ENCODE data around the gene CACNA1A.
"Not testable (repeated sequence)": the region's sequence is repeated elsewhere in the genome, so short reads cannot be mapped to it uniquely, and the experiment has no call there.

CACNA1A gene

DNA sequence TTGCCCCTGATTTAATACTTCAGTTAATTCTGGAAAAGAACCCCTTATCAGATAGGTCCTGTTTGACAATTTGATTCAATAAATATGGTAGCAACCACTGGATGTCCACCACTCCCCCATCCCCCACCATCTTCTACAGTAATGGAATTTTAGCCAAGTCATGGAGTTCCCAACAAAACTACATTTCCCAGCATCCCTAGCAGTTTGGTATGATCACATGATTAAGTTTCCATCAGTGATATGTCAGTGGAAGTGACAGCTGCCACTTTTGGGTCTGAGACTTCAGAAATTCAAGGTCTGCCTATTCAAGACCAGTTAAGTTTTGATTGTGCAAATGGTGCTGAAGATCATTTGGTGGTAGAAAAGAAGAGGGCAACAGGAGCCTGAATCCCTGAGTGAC lies 85.5 kb downstream of the CACNA1A start:
- no peak for DNase-seq

DNA sequence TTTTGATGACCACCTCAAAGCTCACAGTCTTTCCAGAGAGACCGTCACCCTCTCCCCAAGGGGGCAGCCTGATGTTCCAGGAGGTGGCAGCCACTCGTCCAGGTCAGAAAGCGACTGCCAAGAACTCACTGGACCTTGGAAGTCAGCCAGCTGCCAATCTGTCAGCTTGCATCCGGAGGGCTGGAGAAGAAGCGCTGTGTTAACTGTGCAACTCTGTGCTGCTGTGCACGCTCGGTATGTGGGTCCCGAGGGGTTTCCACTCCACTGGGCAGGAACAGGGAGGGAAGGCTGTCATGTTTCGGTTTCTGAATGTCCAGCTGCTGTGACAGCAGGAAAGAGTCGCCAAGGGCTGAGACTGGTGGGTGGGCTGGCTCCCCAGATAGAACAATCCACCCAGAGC lies 89.2 kb downstream of the CACNA1A start:
- DNase-seq: no peak

DNA sequence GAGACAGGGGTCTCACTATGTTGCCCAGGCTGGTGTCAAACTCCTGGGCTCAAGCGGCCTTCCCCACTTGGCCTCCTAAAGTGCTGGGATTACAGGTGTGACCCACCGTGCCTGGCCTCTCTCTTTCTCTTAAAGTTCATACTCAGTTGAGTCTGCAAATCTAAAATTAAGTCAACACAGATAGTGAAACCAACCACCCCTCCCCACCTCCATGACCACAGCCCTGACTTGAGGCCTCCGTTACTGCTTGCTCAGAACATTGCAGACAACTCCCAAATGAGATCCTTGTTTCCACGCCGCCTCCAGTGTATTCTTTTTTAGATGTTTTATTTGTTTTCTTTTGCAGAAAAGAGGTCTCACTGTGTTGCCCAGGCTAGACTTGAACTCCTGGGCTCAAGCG lies 94.4 kb downstream of the CACNA1A start:
- no peak for DNase-seq

DNA sequence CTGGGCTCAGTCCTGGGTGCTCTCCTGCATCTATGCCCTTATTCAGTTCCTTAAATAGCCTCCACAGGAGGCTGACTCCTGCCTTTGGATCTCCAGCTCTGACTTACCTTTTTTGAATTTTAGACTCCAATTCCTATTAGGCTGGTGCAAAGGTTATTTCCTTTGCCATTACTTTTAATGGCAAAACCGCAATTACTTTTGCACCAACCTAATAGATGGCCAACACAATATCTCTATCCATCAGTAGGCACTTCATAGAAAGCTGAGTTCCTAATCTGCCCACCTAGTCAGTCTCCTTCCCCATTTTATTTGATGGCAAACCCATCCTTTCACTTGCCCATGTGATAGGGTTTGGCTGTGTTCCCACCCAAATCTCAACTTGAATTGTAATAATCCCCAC lies 95.3 kb downstream of the CACNA1A start:
- no peak for DNase-seq

DNA sequence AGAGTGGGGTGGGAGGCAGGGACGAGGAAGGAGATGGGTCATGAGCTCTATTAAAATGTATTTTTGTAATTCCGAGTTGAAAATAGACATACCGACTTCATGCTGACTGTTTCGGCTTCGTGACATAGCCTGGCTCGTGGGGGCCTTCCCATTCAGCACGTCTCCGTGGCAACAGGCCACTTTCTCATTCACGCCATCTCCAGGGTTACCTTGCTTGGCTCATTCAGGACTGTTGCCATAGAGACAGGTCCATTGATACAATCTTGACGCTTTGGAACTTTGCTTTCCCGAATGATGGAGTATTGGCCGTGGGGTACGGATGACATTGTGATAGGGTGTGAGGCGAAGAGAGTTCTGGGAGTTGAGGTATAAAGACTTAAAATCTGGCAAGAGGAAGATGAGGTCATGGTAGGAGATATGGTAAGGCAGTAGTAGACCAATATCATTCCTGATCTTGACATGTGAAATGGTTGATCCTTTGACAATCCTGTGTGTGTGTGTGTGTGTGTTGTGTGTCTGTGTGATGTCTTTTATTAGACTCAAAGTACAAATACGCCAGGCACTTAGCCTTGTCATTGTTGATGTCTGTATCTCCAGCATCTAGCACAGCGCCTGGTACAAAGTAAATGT lies 97.3 kb downstream of the CACNA1A start:
- DNase-seq: no peak

DNA sequence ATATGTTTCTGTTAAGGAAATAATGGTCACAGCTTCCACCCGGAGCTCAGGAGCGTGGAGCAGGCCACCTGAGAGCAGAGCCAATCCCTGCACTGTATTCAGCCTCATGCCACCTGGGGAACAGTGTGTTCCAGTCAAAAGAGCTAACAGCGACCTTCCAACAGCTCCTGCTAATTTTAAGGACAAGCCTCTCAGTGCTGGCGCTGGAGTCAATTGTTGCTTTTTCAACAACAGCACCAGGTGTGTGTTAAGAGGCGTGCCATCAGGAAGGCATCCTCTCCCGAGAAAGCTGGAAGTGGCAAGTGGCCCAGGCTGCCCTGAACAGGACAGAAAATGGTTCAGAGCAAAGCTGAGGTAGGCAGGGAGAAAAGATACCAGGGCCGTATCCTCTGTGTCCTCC lies 102.0 kb downstream of the CACNA1A start:
- DNase-seq: no peak

DNA sequence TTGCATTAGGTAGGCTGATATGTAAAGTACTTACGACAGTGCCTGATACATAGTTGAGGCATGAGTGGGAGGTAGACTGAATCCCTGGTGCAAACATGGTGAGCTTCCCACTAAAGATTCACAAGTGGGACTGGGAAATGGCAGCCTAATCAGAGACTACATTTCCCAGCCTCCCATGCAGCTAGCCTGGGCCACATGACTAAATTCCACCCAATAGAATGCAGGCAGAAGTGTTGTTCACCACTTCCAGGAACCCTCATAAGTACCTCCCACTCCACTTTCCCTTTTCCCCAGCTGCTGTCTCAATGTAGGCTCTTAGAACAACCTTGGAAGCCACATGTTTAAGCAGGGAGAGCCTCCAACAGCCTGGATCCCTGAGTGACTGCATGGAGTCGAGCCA lies 104.9 kb downstream of the CACNA1A start:
- no peak for DNase-seq

DNA sequence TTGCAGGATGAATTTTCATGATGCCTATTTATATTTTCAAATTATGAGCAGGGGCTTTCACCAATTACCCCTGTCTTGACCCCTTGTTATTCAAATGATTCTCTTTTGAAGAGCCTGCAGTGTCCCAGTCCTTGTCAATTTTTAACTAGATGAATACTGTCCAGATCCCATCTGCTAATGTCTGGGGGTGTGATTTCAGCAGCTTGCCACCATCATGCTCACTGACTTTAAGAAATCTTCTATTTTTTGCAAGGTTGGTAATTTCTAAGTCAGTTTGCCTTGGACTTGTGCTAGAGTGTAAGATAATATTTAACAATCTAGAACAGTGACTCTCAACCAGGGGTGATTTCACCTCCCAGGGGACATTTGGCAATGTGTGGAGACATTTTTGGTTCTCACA lies 106.0 kb downstream of the CACNA1A start:
- no peak for DNase-seq

DNA sequence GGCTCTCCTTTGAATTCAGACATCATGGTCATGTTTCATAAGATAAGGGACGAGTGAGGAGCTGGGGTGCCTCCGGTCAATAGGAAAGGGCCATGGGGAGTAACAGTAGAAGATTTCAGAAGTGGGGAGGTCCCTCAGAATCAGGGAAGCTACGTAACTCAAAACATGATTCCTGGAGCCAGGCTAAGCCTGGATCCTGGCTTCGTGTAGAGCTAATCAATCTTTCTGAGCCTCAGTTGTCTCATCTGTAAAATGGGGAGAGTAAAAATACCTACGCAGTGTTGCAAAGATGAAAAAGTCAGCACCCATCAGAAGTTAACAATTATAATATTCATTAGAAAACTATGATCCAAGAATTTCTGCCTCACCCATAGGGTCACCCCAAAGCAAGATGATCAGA lies 106.5 kb downstream of the CACNA1A start:
- DNase-seq: no peak

DNA sequence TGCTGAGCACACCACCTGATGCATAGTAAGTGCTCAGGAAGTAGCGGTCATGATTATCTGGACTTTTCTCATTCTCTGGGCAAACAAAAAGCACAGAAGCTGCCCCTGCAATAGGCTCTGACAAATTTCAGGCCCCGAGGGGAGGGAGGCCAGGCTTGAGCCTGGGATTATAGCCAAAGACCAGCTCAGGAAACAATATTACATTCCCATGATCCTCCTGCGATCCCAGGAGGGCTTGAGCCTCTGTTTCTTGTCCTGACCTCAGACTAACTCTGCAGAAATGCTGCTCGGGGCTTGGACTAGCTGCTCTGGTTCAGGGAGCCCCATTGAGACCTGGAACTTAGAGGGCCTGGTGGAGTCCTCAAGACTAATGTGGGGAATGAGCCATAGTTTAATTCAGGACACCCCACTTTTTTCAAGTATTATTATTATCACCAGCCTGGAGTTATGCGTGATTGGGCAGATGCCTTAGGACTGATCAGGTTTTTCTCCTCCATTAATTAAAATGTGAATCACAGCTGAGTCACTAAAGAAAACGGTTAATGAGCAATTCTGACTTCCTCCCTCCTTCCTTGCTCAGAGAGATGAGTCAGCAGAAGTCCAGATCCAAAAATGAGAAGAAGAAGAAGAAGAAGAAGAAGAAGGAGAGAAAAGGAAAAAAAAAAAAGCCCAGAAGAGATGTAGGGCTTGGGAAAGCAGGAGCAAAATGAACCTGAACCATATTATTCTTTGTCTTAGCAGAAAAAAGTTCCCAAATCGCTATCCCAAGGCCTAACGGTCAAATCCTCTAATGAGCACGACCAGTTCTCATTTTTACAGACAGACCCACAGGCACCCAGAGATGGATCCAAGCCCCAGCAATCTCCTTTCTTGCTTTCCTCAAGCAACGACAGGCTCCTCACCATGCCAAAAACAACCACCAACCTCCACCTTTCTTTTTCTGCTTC lies 107.2 kb downstream of the CACNA1A start:
- DNase-seq: no peak

DNA sequence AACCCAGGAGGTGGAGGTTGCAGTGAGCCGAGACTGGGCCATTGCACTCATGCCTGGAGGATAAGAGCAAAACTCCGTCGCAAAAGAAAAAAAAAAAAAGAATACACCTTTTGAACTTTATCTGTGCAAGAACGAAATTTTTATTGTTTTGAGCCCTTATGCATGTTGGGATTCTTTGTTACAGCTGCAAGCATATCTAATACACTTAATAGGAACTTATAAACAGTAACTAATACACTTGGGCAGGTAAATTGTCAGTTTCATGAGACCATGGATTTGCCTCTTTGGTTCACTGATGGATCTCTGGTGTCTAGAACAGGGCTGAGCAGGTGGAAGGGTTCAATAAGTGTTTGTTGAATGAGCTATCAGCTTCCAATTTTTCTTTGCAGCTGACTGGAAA lies 108.1 kb downstream of the CACNA1A start:
- no peak for DNase-seq

DNA sequence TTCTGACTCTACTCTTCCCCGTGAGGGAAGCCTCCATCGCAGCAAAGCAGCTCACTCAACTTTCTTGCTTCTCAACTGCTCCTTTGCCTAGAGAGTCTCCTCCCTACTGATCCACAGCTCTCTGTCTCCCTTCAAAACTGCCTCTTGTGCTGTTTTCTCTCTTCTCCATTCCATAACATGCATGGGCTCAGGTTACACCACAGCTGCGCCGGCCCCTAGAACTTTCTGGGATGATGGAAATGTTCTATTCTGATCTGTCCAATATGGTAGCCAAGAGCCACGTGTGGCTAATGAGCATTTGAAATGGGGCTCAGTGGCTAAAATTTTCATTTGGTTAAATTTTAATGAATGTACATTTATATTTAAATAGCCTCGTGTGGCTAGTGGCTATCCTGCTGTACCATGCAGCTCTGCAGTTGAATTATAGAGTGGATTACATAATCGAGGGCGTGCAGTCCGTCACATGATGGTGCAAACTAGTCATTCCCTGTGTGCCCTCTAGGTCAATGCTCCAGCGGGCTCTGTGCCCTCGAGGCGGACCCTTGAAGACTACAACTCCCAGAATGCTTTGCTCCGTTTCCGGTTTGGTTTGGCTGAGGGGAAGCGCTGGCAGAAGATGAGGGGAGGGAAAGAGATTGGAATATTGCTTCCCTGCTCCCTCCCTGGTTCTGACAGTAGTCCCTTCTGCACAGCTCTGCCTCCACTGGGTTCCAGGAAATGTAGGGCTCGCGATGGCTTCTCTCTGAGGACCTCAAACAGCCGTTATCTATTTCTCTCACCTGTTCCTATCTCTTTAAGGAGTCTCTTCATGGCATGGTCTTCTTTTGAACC lies 109.8 kb downstream of the CACNA1A start:
- DNase-seq: no peak

DNA sequence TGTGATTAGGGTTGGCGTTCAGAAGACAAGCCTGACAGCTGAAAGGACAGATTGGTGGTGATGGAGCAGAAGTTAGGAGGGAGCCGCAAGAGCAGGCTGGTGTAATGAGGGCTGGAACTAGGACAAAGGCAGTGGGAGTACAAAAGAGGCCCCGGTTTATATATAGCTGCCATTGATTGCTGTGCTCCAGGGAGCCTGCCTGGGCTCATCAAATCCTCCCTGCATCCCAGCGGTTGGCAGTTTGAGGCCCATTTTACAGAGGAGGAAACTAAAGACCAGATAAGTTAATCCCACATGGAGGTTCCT lies 123.7 kb downstream of the CACNA1A start:
- no peak for DNase-seq

DNA sequence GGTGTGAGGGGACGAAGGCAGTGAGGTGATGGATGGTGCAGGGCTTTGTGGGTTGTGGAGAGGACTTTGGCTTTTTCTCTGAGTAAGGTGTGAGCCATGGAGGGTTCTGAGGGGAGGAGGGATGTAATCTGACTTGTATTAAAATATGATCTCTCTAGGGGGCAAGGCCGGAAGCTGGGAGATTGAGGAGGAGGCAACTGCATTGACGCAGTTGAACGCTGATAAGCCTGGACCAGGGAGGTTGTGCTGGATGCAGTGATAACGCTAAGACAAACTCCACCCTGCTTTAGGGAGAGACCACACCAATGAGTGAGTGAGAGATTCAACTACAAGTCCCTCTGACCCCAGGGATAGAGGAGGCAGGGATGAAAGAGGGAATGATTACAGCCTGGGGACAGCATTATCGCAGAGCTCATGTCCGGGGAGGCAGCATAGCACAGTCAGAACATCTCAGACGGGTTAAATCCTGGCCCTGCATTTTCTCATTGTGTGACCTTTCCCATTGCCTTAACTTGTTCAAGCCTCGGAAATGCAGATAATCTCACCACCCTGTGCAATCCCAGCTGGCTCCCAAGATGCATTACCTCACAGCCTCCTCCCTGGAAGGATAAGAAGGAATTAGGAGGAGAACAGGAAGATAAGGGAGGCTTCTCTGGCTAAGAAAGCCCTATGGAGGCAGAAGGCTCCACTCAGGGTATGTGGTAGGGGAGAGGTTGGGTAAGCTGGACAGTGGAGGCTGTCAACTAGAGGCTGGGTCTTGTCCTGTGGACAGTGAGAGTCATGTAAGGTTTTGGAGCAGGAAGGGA lies 124.2 kb downstream of the CACNA1A start:
- no peak for DNase-seq

DNA sequence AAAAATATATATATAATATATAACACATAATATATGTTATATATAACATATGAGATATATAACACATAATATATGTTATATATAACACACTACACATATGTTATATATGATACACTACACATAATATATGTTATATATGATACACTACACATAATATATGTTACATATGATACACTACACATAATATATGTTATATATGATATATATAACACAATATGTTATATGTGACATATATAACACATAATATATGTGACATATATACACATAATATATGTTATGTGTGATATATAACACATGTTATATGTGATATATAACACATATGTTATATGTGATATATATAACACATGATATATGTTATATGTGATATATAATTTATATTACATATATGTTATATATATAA lies 129.7 kb downstream of the CACNA1A start:
- no peak for DNase-seq

DNA sequence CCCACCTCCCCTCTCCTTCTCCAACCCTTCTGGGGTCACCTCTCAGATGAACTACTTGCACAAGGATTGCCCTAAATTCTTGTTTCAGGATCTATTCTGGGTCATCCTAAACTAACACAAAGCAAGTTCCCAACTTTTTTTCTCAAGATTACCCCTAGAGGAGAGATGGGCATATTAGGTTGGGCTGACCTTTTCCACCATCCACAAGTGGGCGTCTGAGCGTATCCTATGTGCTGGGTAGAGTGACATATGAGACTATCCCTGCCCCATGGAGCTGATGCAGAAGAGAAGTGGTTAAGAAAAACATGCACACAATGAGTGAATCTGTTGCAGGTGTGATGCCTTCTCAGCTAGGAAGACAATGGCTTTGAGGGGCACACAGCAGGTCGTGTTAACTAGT lies 132.7 kb downstream of the CACNA1A start:
- no peak for DNase-seq

DNA sequence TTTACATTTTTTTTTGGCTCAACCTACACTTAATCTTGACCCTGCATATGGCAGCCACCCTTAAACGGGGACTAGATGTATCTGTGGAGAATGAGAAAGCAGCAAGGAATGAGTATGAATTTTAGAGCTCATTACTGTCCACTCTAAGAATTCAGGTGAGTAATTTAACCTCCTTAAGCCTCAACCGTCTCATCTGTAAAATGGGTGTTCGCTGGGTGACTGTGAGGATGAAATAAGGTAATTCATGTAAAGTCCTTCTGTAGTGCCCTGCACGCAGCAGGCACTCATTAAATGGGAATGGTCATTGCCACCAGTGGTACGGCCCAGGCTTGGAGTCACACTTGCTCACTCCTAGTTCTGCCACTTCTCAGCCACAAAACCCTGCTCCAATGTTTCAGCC lies 135.3 kb downstream of the CACNA1A start:
- no peak for DNase-seq

DNA sequence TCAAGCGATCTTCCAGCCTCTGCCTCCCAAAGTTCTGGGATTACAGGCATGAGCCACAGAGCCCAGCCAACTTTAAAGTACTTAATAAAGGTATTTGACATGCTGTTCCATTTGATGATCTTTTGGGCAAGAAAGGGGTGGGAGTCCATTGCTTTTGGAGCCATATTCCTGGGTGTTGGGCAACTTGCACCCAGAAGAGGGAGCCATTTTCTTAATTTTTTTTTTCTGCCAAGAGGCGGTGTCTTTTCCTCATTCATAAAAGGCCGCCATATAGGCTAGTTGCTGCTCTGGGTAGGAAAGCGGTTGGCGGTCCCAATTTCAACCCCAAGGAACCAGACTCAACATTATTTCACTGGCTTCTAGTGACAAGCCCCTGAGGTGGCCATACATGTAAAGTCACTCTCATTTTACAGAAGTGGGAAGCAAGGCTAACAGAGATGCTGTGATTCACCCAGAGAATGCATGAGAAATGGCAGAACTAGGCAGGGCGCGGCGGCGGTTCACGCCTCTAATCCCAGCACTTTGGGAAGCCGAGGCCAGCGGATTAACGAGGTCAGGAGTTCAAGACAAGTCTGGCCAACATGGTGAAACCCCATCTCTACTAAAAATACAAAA lies 139.6 kb downstream of the CACNA1A start:
- DNase-seq: no peak

DNA sequence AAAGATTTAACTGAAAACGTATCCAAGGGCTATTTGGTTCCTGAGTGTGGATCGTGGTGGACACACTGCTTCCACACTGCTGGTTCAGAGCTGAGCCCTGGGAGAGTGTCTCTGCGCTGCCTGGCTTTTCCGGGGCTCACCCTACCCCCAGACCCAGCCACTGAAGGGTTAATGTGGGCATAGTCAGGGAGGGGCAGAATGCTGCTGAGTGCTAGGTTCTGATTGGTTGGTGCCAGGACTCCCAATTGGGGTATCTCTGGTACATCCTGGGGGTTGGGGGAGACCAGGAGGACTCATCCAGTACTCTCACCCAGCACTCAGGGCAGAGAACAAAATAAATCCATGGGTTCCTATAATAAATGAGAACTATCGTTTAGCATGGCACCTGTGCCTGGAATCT lies 142.3 kb downstream of the CACNA1A start:
- DNase-seq: no peak

DNA sequence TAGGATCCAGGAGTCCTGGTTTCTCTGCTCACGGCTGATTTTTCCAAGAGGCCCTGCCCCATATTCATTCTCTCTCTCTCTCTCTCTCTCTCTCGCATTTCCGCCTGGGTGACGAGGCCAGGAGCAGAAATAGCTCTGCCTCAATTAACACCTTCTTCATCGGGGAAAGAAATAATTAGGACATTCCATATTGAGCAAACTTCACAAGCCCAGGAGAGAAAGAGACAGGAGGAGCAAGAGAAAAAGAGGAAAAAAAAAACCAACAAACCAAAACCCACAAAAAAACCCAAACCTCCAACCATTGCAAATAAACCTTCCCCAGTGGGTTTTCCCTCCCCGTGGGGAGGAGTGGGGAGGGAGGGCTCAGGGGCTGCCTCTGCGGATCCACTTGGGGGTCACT lies 143.0 kb downstream of the CACNA1A start:
- DNase-seq: no peak

DNA sequence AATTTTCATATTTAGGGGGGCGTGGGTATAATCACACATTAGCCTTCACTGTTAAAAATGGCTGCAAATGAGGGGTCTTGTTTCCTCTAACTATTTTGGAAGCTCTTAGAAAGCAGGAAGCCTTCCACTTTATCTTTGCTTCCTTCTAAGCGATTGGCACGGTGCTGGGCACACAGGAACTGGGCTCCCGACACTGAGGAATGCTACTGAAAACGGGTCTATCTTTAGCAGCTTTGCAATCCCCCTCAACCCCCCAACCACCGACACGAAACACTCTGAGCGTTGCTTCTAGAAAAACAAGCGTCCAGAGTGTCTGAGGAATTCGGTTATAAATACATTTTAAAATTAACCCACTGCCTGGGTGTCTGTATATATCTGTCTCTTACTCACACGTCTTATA lies 143.6 kb downstream of the CACNA1A start:
- no peak for DNase-seq

DNA sequence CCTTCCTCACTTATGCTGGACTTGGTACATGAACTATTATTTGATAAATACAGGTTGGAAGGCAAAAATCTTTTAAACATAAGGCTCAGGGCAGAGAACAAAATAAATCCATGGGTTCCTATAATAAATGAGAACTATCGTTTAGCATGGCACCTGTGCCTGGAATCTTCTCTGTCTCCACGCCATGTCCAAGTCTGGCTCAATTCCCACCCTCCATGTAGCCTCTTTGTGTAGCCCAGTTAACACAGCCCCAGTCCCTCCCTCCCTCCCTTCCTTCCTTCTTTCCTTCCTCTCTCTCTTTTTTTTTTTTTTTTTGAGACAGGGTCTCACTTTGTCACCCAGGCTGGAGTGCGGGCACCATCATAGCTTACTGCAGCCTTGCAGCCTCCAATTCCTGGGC lies 144.6 kb downstream of the CACNA1A start:
- DNase-seq: not testable (repeated sequence)
